ENCODE measurements around the gene SEMA4C. TPM values are rescaled to one million over a fixed set of nuclear protein-coding genes. Genes with fewer than 3 reads are reported as not detected.

The SEMA4C gene
- total and polyA plus RNA-seq, 9 of the 15 experiments (the other 6 are each of a cell fraction or from before 2014, with no cell fraction given), result 0.32 to 59.7 (median 23.9) TPM

DNA sequence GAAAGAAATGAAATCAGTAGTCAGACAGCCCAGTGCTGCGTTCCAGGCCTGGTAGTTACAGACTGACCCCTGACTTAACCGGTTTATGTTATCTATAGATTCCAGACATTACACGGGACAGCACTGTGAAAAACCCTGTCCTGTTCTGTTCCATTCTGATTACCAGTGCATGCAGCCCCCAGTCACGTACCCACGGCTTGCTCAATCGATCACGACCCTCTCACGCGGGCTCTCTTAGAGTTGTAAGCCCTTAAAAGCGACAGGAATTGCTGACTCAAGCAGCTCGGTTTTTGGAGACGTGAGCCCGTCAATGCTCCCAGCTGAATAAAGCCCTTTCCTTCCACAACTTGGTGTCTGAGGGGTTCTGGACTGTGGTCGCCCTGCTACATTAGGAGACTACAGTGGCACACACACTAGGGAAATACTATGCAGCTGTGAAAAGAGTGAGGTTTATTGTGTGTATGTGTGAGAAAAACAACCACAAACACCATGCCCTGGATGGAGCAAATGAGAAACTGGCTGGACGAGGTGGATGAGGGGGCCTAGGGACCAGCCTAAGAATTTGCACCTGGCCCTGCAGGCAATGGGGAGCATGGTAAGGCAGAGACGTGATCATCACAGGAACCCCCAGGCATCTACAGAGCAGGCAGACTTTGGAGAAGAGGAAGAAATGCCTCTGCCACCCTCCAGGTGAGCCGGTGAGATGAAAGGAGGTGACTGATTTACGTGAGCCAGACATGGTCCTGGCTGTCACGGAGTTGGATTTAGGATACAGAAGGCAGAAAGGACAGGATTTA lies 49.1 kb upstream of the SEMA4C start (continued):
- TF ChIP-seq CEBPG (CRISPR knock-in tag; IDR thresholded peaks at IDR 0.05) (peak; percentile 35; the same call in 1 of the 2 replicates), CEBPG (tag; conservative IDR thresholded peaks at IDR 0.05 in 1 of 2, IDR thresholded peaks at IDR 0.05 in 1 of 2) (0 out of 4 replicates have a peak, but pooled peaks of 1 of the 2 experiments have one; percentile 59), CREB3L1 (IDR thresholded peaks at IDR 0.05; ENCODE audit: borderline replicate concordance, low read depth) (peak; percentile 35; the same call in 1 of the 2 replicates), TAF9B (IDR thresholded peaks at IDR 0.05; ENCODE audit: partially characterized antibody) (no peak), CBFA2T2 (conservative IDR thresholded peaks at IDR 0.05) (peak; percentile 98), KDM4B (IDR thresholded peaks at IDR 0.05; ENCODE audit: borderline replicate concordance in 2 of 2, low read depth in 1 of 2) (no peak), BRD9 (IDR thresholded peaks at IDR 0.05; ENCODE audit: low read depth, partially characterized antibody) (peak; percentile 89), ZNF224 (CRISPR knock-in tag; IDR thresholded peaks at IDR 0.05) (no peak), TAF15 (IDR thresholded peaks at IDR 0.05; ENCODE audit: low read depth, low read length) (no peak), HOMEZ (CRISPR knock-in tag; IDR thresholded peaks at IDR 0.05) (no peak), TCF3 (CRISPR knock-in tag; IDR thresholded peaks at IDR 0.05) (peak; percentile 98), FOXM1 (IDR thresholded peaks at IDR 0.05; ENCODE audit: low read depth) (peak; percentile 90), FOXM1 (CRISPR knock-in tag; IDR thresholded peaks at IDR 0.05; ENCODE audit: low read depth) (no peak), CREBBP (IDR thresholded peaks at IDR 0.05; ENCODE audit: low read depth, low read length) (no peak), E2F6 (IDR thresholded peaks at IDR 0.05; ENCODE audit: borderline replicate concordance in 1 of 2, extremely low read depth in 1 of 2, insufficient read depth in 1 of 2, insufficient read length in 1 of 2, low read depth in 1 of 2, low read length in 1 of 2, poor library complexity in 1 of 2, severe bottlenecking in 1 of 2) (no peak), SREBF1 (IDR thresholded peaks at IDR 0.05; ENCODE audit: borderline replicate concordance, low read depth, low read length) (no peak), BRD4 (IDR thresholded peaks at IDR 0.05) (no peak), ARID3B (CRISPR knock-in tag; IDR thresholded peaks at IDR 0.05; ENCODE audit: borderline replicate concordance) (no peak), ZNF124 (CRISPR knock-in tag; IDR thresholded peaks at IDR 0.05) (no peak)
- TF ChIP-seq, protein P1, sequence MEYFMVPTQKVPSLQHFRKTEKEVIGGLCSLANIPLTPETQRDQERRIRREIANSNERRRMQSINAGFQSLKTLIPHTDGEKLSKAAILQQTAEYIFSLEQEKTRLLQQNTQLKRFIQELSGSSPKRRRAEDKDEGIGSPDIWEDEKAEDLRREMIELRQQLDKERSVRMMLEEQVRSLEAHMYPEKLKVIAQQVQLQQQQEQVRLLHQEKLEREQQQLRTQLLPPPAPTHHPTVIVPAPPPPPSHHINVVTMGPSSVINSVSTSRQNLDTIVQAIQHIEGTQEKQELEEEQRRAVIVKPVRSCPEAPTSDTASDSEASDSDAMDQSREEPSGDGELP (CRISPR knock-in tag; IDR thresholded peaks at IDR 0.05; ENCODE audit: borderline replicate concordance), result peak; percentile 57; the same call in 1 of the 2 replicates
